GM12878 (cell line): ENCODE results near the gene PSMB7. TPM values are rescaled to one million over a fixed set of nuclear protein-coding genes. Genes with fewer than 3 reads are reported as not detected.

Source experiments
- ATAC-seq: fragments of 200-7000 bp; cut with Tn5 transposase; 3 replicates; pipeline ENCODE4 v1.9.1; 2020; ENCODE audit warnings: mild to moderate bottlenecking, moderate library complexity
- BruUV-seq: library from RNA; stranded (reverse); fragments of 400-500 nt; replicated peaks from 2 replicates; lab custom pipeline; 2021; lab: Mats Ljungman, UMichigan
- CTCF ChIA-PET: fragments of 300-600 bp; sonication (Branson Sonifier 250); formaldehyde crosslinking; extraction: SDS; loops from one replicate; lab custom pipeline; 2021; ENCODE audit warnings: inconsistent platforms; lab: Yijun Ruan, JAX
- POLR2A ChIA-PET: fragments of 350-600 bp; formaldehyde crosslinking; extraction: SDS; loops from one replicate; lab custom pipeline; 2021; ENCODE audit warnings: inconsistent platforms; lab: Charles Lee
- RAD21 ChIA-PET: fragments of 300-600 bp; sonication (Branson Sonifier 250); formaldehyde crosslinking; loops from one replicate; lab custom pipeline; 2023; ENCODE audit warnings: antibody characterized with exemption; ENCODE audit not compliant: unreplicated experiment; lab: Charles Lee
- SMC1A ChIA-PET: fragments of 300-600 bp; sonication (Branson Sonifier 250); formaldehyde crosslinking; loops from one replicate; lab custom pipeline; 2023; ENCODE audit not compliant: unreplicated experiment, uncharacterized antibody; lab: Charles Lee
- DNase-seq: peaks from one replicate; pipeline ENCODE4 v3.0.0-alpha.2; 2011; ENCODE audit warnings: low read depth, low spot score
- FAIRE-seq: peaks from 3 replicates; lab custom pipeline; 2011; peaks lifted over from hg19 to GRCh38; lab: Jason Lieb, UNC
- H2AFZ ChIP-seq: 2 replicates; pipeline ENCODE4 v1.6.0; 2011; ENCODE audit warnings: low read depth, low read length, control low read depth; ENCODE audit not compliant: control insufficient read depth
- H3K27ac ChIP-seq: 2 replicates; pipeline ENCODE4 v1.5.1; 2011; ENCODE audit warnings: control low read depth; ENCODE audit not compliant: control insufficient read depth, insufficient read depth
- H3K27me3 ChIP-seq, 2 experiments: replicated peaks in 1 of 2; 2 replicates each; pipeline versions ENCODE4 v1.6.0 to v1.6.1; 2011; ENCODE audit warnings: low read length in 1 of 2; ENCODE audit not compliant: control insufficient read depth in 2 of 2, insufficient read depth in 2 of 2
- H3K36me3 ChIP-seq, 2 experiments: 2 replicates each; pipeline ENCODE4 v1.5.1; 2011; ENCODE audit warnings: low read length in 1 of 2; ENCODE audit not compliant: control insufficient read depth in 2 of 2, insufficient read depth in 2 of 2
- H3K4me1 ChIP-seq: 2 replicates; pipeline ENCODE4 v1.6.1; 2011; ENCODE audit warnings: mild to moderate bottlenecking, low read length, moderate library complexity, mixed read lengths; ENCODE audit not compliant: control insufficient read depth, insufficient read depth
- H3K4me2 ChIP-seq: 2 replicates; pipeline ENCODE4 v1.6.0; 2011; ENCODE audit warnings: control low read depth; ENCODE audit not compliant: control insufficient read depth, insufficient read depth
- H3K4me3 ChIP-seq: fragments of 200-600 bp; sonication (generic); 2 replicates; pipeline ENCODE4 v1.5.1; 2016
- H3K79me2 ChIP-seq: 2 replicates; pipeline ENCODE4 v1.6.0; 2011; ENCODE audit warnings: low read length; ENCODE audit not compliant: control insufficient read depth, insufficient read depth
- H3K9ac ChIP-seq: 2 replicates; pipeline ENCODE4 v1.8.0; 2011; ENCODE audit warnings: low read length, control low read depth, mixed read lengths; ENCODE audit not compliant: control insufficient read depth, insufficient read depth
- H3K9me3 ChIP-seq: replicated peaks from 3 replicates; pipeline ENCODE4 v1.5.1; 2011; ENCODE audit warnings: mild to moderate bottlenecking, low read length; ENCODE audit not compliant: control insufficient read depth, insufficient read depth
- H4K20me1 ChIP-seq: 2 replicates; pipeline ENCODE4 v1.6.0; 2011; ENCODE audit not compliant: control insufficient read depth, insufficient read depth
- ESRRA ChIP-seq: IDR thresholded peaks from 2 replicates; pipeline ENCODE4 v1.6.1; 2012; ENCODE audit warnings: mild to moderate bottlenecking, low read length, improper control_type of control experiment
- NFIC ChIP-seq: IDR thresholded peaks from 2 replicates; pipeline ENCODE4 v1.6.1; 2012; ENCODE audit warnings: low read depth, mild to moderate bottlenecking, inconsistent platforms, low read length, moderate library complexity
- NFYB ChIP-seq: IDR thresholded peaks from 2 replicates; pipeline ENCODE4 v1.6.1; 2011; ENCODE audit warnings: low read depth, mild to moderate bottlenecking, low read length, improper control_type of control experiment, moderate library complexity; ENCODE audit not compliant: insufficient read depth
- POLR2A ChIP-seq: IDR thresholded peaks from 2 replicates; pipeline ENCODE4 v1.6.1; 2011; ENCODE audit warnings: low read depth, mild to moderate bottlenecking, low read length
- POLR2AphosphoS5 ChIP-seq: IDR thresholded peaks from 2 replicates; pipeline ENCODE4 v1.6.1; 2011; ENCODE audit warnings: mild to moderate bottlenecking, low read length, inconsistent platforms
- ZNF207 ChIP-seq: fragments of 450-650 bp; IDR thresholded peaks from 2 replicates; pipeline ENCODE4 v1.6.1; 2014; ENCODE audit warnings: antibody characterized with exemption, mild to moderate bottlenecking, borderline replicate concordance
- WGBS: methylation state at CpG from one replicate; pipeline ENCODE4 v1.1.6; 2016; ENCODE audit warnings: low lambda C conversion rate; ENCODE audit not compliant: insufficient replicate concordance, insufficient coverage; ENCODE audit errors: missing lambda C conversion rate; 5-methylcytosine and 5-hydroxymethylcytosine counted together
- in situ Hi-C: fragments of 300-500 bp; cut with MboI; formaldehyde crosslinking; loops from 9 replicates; pipeline ENCODE4 v1.14.3; 2018; ENCODE audit warnings: mixed read lengths
- intact Hi-C: fragments of 100-400 bp; cut with micrococcal nuclease; formaldehyde crosslinking; loops from one replicate; pipeline ENCODE4 v1.14.2; 2022; ENCODE audit not compliant: unreplicated experiment
- polyA plus RNA-seq, 11 experiments: library from polyadenylated mRNA; depleted of rRNA in 4 of 11; unstranded in 6 of 11; stranded (reverse) in 5 of 11; fragments of >200 nt; fragmentation: Nextera tagmentation in 4 of 11; fragmentation: Illumina TruSeq in 1 of 11; extraction: Ambion mirVana in 4 of 11; extraction: Trizol in 1 of 11; gene quantifications; 1 replicate in 1 of 11; 2 replicates in 10 of 11; pipeline versions ENCODE4 v1.2.1 to v1.2.3, GENCODE V29; 2011 to 2016; ENCODE audit warnings: inconsistent platforms in 2 of 11, missing spikeins in 2 of 11, low read depth in 1 of 11
- total RNA-seq, 4 experiments: library from RNA; depleted of rRNA in 3 of 4; stranded (reverse); fragments of >200 nt in 3 of 4; fragmentation: Illumina TruSeq in 1 of 4; extraction: Trizol in 1 of 4; gene quantifications; 2 replicates each; pipeline versions ENCODE4 v1.2.1 to v1.2.3, GENCODE V29; 2013 to 2021

The PSMB7 gene
- total and polyA plus RNA-seq, 10 of the 15 experiments (the other 5 are each of a cell fraction or from before 2014, with no cell fraction given), result 174 to 564 (median 268) TPM

- in situ Hi-C loops (no loop called here), intact Hi-C loops (no loop called here)
- Histone ChIP-seq H3K4me2 (no peak overlapping the region), H3K9ac (no peak overlapping the region), H3K4me3 (no peak overlapping the region), H4K20me1 (no peaks in the 10 kb centered on the region), H3K9me3 (no peaks in the 10 kb centered on the region), H2AFZ (no peak overlapping the region), H3K27me3 (no peaks in the 10 kb centered on the region), H3K27ac (no peak overlapping the region), H3K4me1 (no peaks in the 10 kb centered on the region), H3K36me3 (peaks cover 40 to 64% of the 10 kb centered on the region in 2 experiments; a peak in 3 of 4 replicates), H3K79me2 (no peaks in the 10 kb centered on the region)
- ChIA-PET RAD21 (no interaction called here), SMC1A (no interaction called here), CTCF (interaction anchor here (1.5 kb wide), 1 partner anchor 218 kb away, joined by 3 read pairs; no protein-coding TSS in a partner anchor), POLR2A (no interaction called here)
- TF ChIP-seq POLR2A (0 out of 2 replicates have a peak, but pooled peaks have one; percentile 8), POLR2AphosphoS5 (peak; percentile 23; the same call in 1 of the 2 replicates), NFIC (no peak)
- ATAC-seq, result no peak
- no peak for FAIRE-seq
- no peak for DNase-seq
- BruUV-seq, result no TSS peak
- WGBS, result 97% methylated on average over 14 of the region's 14 CpGs
Observed at GRCh38 chr9:124345063-124345462, 70.2 kb downstream of the PSMB7 start.

GRCh38 chr9:124344291-124345050 lies 70.8 kb downstream of the PSMB7 start:
- H2AFZ ChIP-seq, result no peak overlapping the region
- H3K27me3 ChIP-seq, result no peaks in the 10 kb centered on the region
- 97% methylated on average over 28 of the region's 29 CpGs for WGBS
- in situ Hi-C loops, result no loop called here
- ChIA-PET RAD21 (no interaction called here), SMC1A (no interaction called here), POLR2A (no interaction called here), CTCF (interaction anchor here (1.5 kb wide), 1 partner anchor 217 kb away, joined by 3 read pairs; no protein-coding TSS in a partner anchor)
- H3K9ac ChIP-seq, result no peak overlapping the region
- intact Hi-C loops, result no loop called here
- H3K4me1 ChIP-seq, result no peaks in the 10 kb centered on the region
- no peaks in the 10 kb centered on the region for H3K9me3 ChIP-seq
- DNase-seq (no peak), FAIRE-seq (no peak), ATAC-seq (no peak)
- H4K20me1 ChIP-seq, result no peaks in the 10 kb centered on the region
- no peaks in the 10 kb centered on the region for H3K79me2 ChIP-seq
- TF ChIP-seq POLR2AphosphoS5 (peak; percentile 61; the same call in 1 of the 2 replicates), NFYB (no peak), ZNF207 (no peak), ESRRA (no peak)
- peaks cover 40 to 63% of the 10 kb centered on the region in 2 experiments; a peak in 3 of 4 replicates for H3K36me3 ChIP-seq
- H3K4me2 ChIP-seq, result no peak overlapping the region
- no TSS peak for BruUV-seq
- no peak overlapping the region for H3K4me3 ChIP-seq
- no peak overlapping the region for H3K27ac ChIP-seq
